ENCODE data around the gene TBK1. TPM values are rescaled to one million over a fixed set of nuclear protein-coding genes. Genes with fewer than 3 reads are reported as not detected.

The TBK1 gene
- total and polyA plus RNA-seq, 7 donors: 11.7 to 30.0 (median 23.5) TPM

- Histone ChIP-seq H3K4me1 (no peaks in the 10 kb centered on the region), H3K27ac (no peak overlapping the region), H3K36me3 (peaks cover 5 to 99% (median 58%) of the 10 kb centered on the region in 4 donors), H3K27me3 (no peaks in the 10 kb centered on the region), H3K4me3 (no peak overlapping the region), H3K9me3 (no peaks in the 10 kb centered on the region)
- TF ChIP-seq POLR2A (IDR thresholded peaks at IDR 0.05) (no peak), CTCF (IDR thresholded peaks at IDR 0.05) (no peak), POLR2AphosphoS5 (IDR thresholded peaks at IDR 0.05) (no peak), EP300 (IDR thresholded peaks at IDR 0.05) (no peak)
- intact Hi-C loops (cut with DNase I): no loop called here
- WGBS, 2 donors: 84 to 87% methylated on average over 3 of the region's 3 CpGs
- no peak for DNase-seq
These were observed 32.2 kb upstream of the TBK1 start for GRCh38 chr12:64419696-64420095.

GRCh38 chr12:64427988-64428387 lies 23.9 kb upstream of the TBK1 start:
- DNase-seq: no peak
- intact Hi-C loops (cut with DNase I): loop anchor here (5.0 kb wide), 1 partner anchor 69 kb away; no protein-coding TSS in a partner anchor
- H3K36me3 ChIP-seq: peaks cover 12 to 100% (median 71%) of the 10 kb centered on the region in 4 donors
- no peak for TF ChIP-seq POLR2AphosphoS5 (IDR thresholded peaks at IDR 0.05)
- TF ChIP-seq EP300 (IDR thresholded peaks at IDR 0.05): no peak
- no peak for TF ChIP-seq POLR2A (IDR thresholded peaks at IDR 0.05)
- no peak for TF ChIP-seq CTCF (IDR thresholded peaks at IDR 0.05)
- H3K4me3 ChIP-seq: no peak overlapping the region
- 16 to 38% methylated on average over 1 of the region's 1 CpG for WGBS, 2 donors
- no peaks in the 10 kb centered on the region for H3K27me3 ChIP-seq
- H3K27ac ChIP-seq: no peak overlapping the region
- H3K9me3 ChIP-seq: no peaks in the 10 kb centered on the region
- no peaks in the 10 kb centered on the region for H3K4me1 ChIP-seq

- no peaks in the 10 kb centered on the region for H3K4me1 ChIP-seq
- H3K27ac ChIP-seq: no peak overlapping the region
- WGBS, 2 donors: 91 to 96% methylated on average over 4 of the region's 4 CpGs
- peaks cover 12 to 100% (median 69%) of the 10 kb centered on the region in 4 donors for H3K36me3 ChIP-seq
- no peak for DNase-seq
- no peak for TF ChIP-seq EP300 (IDR thresholded peaks at IDR 0.05)
- TF ChIP-seq CTCF (IDR thresholded peaks at IDR 0.05): no peak
- TF ChIP-seq POLR2A (IDR thresholded peaks at IDR 0.05): no peak
- H3K4me3 ChIP-seq: no peak overlapping the region
- no peaks in the 10 kb centered on the region for H3K27me3 ChIP-seq
- H3K9me3 ChIP-seq: no peaks in the 10 kb centered on the region
- intact Hi-C loops (cut with DNase I): loop anchor here (5.0 kb wide), 1 partner anchor 68 kb away; no protein-coding TSS in a partner anchor
These were observed 23.0 kb upstream of the TBK1 start for GRCh38 chr12:64428956-64429355.

GRCh38 chr12:64430886-64431285 lies 21.0 kb upstream of the TBK1 start:
- intact Hi-C loops (cut with DNase I): no loop called here

More at GRCh38 chr12:64430886-64431285, 21.0 kb upstream of the TBK1 start:
- H3K9me3 ChIP-seq: no peaks in the 10 kb centered on the region
- 78 to 92% methylated on average over 2 of the region's 2 CpGs for WGBS, 2 donors
- H3K27me3 ChIP-seq: no peaks in the 10 kb centered on the region
- peaks cover 2 to 100% (median 62%) of the 10 kb centered on the region in 4 donors for H3K36me3 ChIP-seq
- DNase-seq: no peak
- no peaks in the 10 kb centered on the region for H3K4me1 ChIP-seq
- H3K27ac ChIP-seq: no peak overlapping the region
- no peak overlapping the region for H3K4me3 ChIP-seq
- TF ChIP-seq EP300 (IDR thresholded peaks at IDR 0.05) (no peak), CTCF (IDR thresholded peaks at IDR 0.05) (no peak), POLR2A (IDR thresholded peaks at IDR 0.05) (no peak), POLR2AphosphoS5 (IDR thresholded peaks at IDR 0.05) (no peak)
